ENCODE measurements around the gene APBB2.

- TF ChIP-seq EZH2 (IDR thresholded peaks at IDR 0.05): no peak
- TF ChIP-seq POLR2AphosphoS5 (IDR thresholded peaks at IDR 0.05; ENCODE audit: borderline replicate concordance, low read depth, low read length): no peak
- no peak for TF ChIP-seq FOXP2 (optimal IDR thresholded peaks at IDR 0.05; ENCODE audit: control extremely low read depth, extremely low read length, insufficient read depth)
These were observed 204.9 kb downstream of the APBB2 start for GRCh38 chr4:41009411-41009810.
